ENCODE data around the gene GPR82. TPM values are rescaled to one million over a fixed set of nuclear protein-coding genes. Genes with fewer than 3 reads are reported as not detected.

The GPR82 gene
- polyA plus RNA-seq, 1 donor (not counting 4 experiments of a cell fraction or from before 2014, with no cell fraction given) = not detected

GRCh38 chrX:41684940-41685339 is 39.0 kb upstream of the GPR82 start:
- H3K27me3 ChIP-seq (ENCODE audit: control insufficient read depth, extremely low read depth, insufficient read depth, low read length) = no peaks in the 10 kb centered on the region
- H3K27ac ChIP-seq (ENCODE audit: control insufficient read depth, insufficient read depth, low read length) = no peak overlapping the region
- TF ChIP-seq CTCF (optimal IDR thresholded peaks at IDR 0.05 in 1 of 3, IDR thresholded peaks at IDR 0.05 in 1 of 3, conservative IDR thresholded peaks at IDR 0.05 in 1 of 3; ENCODE audit: extremely low read depth in 1 of 3, insufficient read depth in 2 of 3, low read length in 3 of 3) = no peak
- FAIRE-seq (no peak), DNase-seq (ENCODE audit: low read depth, low spot score) (no peak)
- no peaks in the 10 kb centered on the region for H3K9me3 ChIP-seq (ENCODE audit: control insufficient read depth, low read depth, low read length)
- no peaks in the 10 kb centered on the region for H3K9me1 ChIP-seq (ENCODE audit: control insufficient read depth, extremely low read depth, insufficient read depth, low read length)
- no peaks in the 10 kb centered on the region for H3K36me3 ChIP-seq (ENCODE audit: control insufficient read depth in 2 of 2, extremely low read depth in 1 of 2, insufficient read depth in 2 of 2, low read length in 2 of 2)
- no peak overlapping the region for H3K4me3 ChIP-seq (ENCODE audit: control insufficient read depth in 2 of 3, extremely low read depth in 1 of 3, insufficient read depth in 2 of 3, low read depth in 1 of 3, low read length in 3 of 3)
- no peak overlapping the region for H3K9ac ChIP-seq (ENCODE audit: control insufficient read depth, extremely low read depth, insufficient read depth, low read length)
- H2AFZ ChIP-seq (ENCODE audit: control insufficient read depth, low read length) = no peak overlapping the region
- no peaks in the 10 kb centered on the region for H4K20me1 ChIP-seq (ENCODE audit: control insufficient read depth, extremely low read depth, insufficient read depth, low read length)
- dilution Hi-C loops (cut with MboI; ENCODE audit: extremely low pct_ligation_motif_present, low sequenced_read_pairs) = no loop called here
- no peaks in the 10 kb centered on the region for H3K79me2 ChIP-seq (ENCODE audit: control insufficient read depth, insufficient read depth, low read length)
- H3K4me1 ChIP-seq (ENCODE audit: control insufficient read depth, extremely low read depth, insufficient read depth, low read length) = no peaks in the 10 kb centered on the region
- no peak overlapping the region for H3K4me2 ChIP-seq (ENCODE audit: control insufficient read depth, extremely low read depth, insufficient read depth, low read depth, low read length)

GRCh38 chrX:41686788-41687187 is 37.2 kb upstream of the GPR82 start:
- no peak for DNase-seq (ENCODE audit: low read depth, low spot score)
- H3K9me3 ChIP-seq (ENCODE audit: control insufficient read depth, low read depth, low read length) = no peaks in the 10 kb centered on the region
- H3K4me1 ChIP-seq (ENCODE audit: control insufficient read depth, extremely low read depth, insufficient read depth, low read length) = no peaks in the 10 kb centered on the region
- H3K9me1 ChIP-seq (ENCODE audit: control insufficient read depth, extremely low read depth, insufficient read depth, low read length) = no peaks in the 10 kb centered on the region
- no peak overlapping the region for H3K4me3 ChIP-seq (ENCODE audit: control insufficient read depth in 2 of 3, extremely low read depth in 1 of 3, insufficient read depth in 2 of 3, low read depth in 1 of 3, low read length in 3 of 3)
- H3K27me3 ChIP-seq (ENCODE audit: control insufficient read depth, extremely low read depth, insufficient read depth, low read length) = no peaks in the 10 kb centered on the region
- H3K9ac ChIP-seq (ENCODE audit: control insufficient read depth, extremely low read depth, insufficient read depth, low read length) = no peak overlapping the region
- TF ChIP-seq EZH2 (IDR thresholded peaks at IDR 0.05; ENCODE audit: low read length) (no peak), CTCF (optimal IDR thresholded peaks at IDR 0.05 in 1 of 3, IDR thresholded peaks at IDR 0.05 in 1 of 3, conservative IDR thresholded peaks at IDR 0.05 in 1 of 3; ENCODE audit: extremely low read depth in 1 of 3, insufficient read depth in 2 of 3, low read length in 3 of 3) (no peak)
- no peak overlapping the region for H2AFZ ChIP-seq (ENCODE audit: control insufficient read depth, low read length)
- FAIRE-seq = no peak
- H3K27ac ChIP-seq (ENCODE audit: control insufficient read depth, insufficient read depth, low read length) = no peak overlapping the region
- dilution Hi-C loops (cut with MboI; ENCODE audit: extremely low pct_ligation_motif_present, low sequenced_read_pairs) = no loop called here
- H4K20me1 ChIP-seq (ENCODE audit: control insufficient read depth, extremely low read depth, insufficient read depth, low read length) = no peaks in the 10 kb centered on the region
- H3K4me2 ChIP-seq (ENCODE audit: control insufficient read depth, extremely low read depth, insufficient read depth, low read depth, low read length) = no peak overlapping the region
- H3K79me2 ChIP-seq (ENCODE audit: control insufficient read depth, insufficient read depth, low read length) = no peaks in the 10 kb centered on the region
- H3K36me3 ChIP-seq (ENCODE audit: control insufficient read depth in 2 of 2, extremely low read depth in 1 of 2, insufficient read depth in 2 of 2, low read length in 2 of 2) = no peaks in the 10 kb centered on the region
